GM12892 (cell line): Measurements from ENCODE around the gene DMRTA2.

Source experiments
- POLR2A ChIP-seq: IDR thresholded peaks from 2 replicates; pipeline ENCODE4 v1.6.1; 2011; ENCODE audit warnings: low read depth, low read length, control low read depth
- POLR2AphosphoS5 ChIP-seq: IDR thresholded peaks from 2 replicates; pipeline ENCODE4 v1.6.1; 2011; ENCODE audit warnings: low read depth, low read length, control low read depth
- TAF1 ChIP-seq: IDR thresholded peaks from 2 replicates; pipeline ENCODE4 v1.6.1; 2011; ENCODE audit warnings: low read depth, mild to moderate bottlenecking, control low read depth, low read length, borderline replicate concordance

GRCh38 chr1:50458507-50458906 lies 35.3 kb upstream of the DMRTA2 start:
- TF ChIP-seq POLR2A = no peak
- TF ChIP-seq TAF1 = no peak
- no peak for TF ChIP-seq POLR2AphosphoS5
